GM10266 (cell line): ENCODE data around the gene FAM131C.
"Not testable (repeated sequence)": the region's sequence is repeated elsewhere in the genome, so short reads cannot be mapped to it uniquely, and the experiment has no call there.

Experiments
- DNase-seq: peaks from one replicate; pipeline ENCODE4 v3.0.0; 2012; ENCODE audit errors: extremely low spot score
- TF ChIP-seq, protein P1 (sequence below): IDR thresholded peaks from 2 replicates; pipeline ENCODE4 v1.5.1; 2012; ENCODE audit warnings: mild to moderate bottlenecking, low read depth; ENCODE audit not compliant: control insufficient read depth, insufficient read depth; ENCODE audit errors: missing control alignments

Gene FAM131C

GRCh38 chr1:16038620-16038912 is 34.9 kb downstream of the FAM131C start:
- TF ChIP-seq, protein P1, sequence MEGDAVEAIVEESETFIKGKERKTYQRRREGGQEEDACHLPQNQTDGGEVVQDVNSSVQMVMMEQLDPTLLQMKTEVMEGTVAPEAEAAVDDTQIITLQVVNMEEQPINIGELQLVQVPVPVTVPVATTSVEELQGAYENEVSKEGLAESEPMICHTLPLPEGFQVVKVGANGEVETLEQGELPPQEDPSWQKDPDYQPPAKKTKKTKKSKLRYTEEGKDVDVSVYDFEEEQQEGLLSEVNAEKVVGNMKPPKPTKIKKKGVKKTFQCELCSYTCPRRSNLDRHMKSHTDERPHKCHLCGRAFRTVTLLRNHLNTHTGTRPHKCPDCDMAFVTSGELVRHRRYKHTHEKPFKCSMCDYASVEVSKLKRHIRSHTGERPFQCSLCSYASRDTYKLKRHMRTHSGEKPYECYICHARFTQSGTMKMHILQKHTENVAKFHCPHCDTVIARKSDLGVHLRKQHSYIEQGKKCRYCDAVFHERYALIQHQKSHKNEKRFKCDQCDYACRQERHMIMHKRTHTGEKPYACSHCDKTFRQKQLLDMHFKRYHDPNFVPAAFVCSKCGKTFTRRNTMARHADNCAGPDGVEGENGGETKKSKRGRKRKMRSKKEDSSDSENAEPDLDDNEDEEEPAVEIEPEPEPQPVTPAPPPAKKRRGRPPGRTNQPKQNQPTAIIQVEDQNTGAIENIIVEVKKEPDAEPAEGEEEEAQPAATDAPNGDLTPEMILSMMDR = no peak
- DNase-seq = no peak

- DNase-seq = not testable (repeated sequence)
These were observed 37.0 kb downstream of the FAM131C start for GRCh38 chr1:16036461-16036860.

GRCh38 chr1:16033103-16033632 is 40.3 kb downstream of the FAM131C start:
- DNase-seq = not testable (repeated sequence)

- TF ChIP-seq, protein P1 = peak; percentile 98
- peak; percentile 92 for DNase-seq
These were observed 40.9 kb downstream of the FAM131C start for GRCh38 chr1:16032388-16033102.

GRCh38 chr1:16031551-16031950 is 41.9 kb downstream of the FAM131C start:
- DNase-seq = no peak
- TF ChIP-seq, protein P1 = no peak

DNA sequence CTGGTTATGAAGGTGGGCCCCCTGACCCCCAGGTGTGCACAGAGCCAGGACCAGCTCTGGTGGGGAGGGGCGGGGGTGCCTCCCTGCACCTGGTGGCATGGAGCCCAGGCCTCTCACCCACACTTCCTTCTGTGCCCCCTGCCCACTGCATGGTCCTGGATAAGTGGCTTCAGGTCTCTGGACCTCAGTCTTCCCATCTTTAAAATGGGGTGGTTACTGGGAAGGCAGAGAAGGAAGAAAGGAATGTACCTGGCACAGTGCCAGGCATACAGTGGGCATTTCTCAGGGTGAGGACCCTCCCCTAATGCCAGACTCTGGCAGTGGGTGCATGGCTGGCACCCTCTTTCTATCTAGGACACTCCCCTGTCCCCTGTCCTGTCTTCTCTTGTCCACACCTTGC is 44.2 kb downstream of the FAM131C start:
- no peak for DNase-seq
- TF ChIP-seq, protein P1 = no peak

- DNase-seq = not testable (repeated sequence)
These were observed 44.5 kb downstream of the FAM131C start for GRCh38 chr1:16029003-16029268.

DNA sequence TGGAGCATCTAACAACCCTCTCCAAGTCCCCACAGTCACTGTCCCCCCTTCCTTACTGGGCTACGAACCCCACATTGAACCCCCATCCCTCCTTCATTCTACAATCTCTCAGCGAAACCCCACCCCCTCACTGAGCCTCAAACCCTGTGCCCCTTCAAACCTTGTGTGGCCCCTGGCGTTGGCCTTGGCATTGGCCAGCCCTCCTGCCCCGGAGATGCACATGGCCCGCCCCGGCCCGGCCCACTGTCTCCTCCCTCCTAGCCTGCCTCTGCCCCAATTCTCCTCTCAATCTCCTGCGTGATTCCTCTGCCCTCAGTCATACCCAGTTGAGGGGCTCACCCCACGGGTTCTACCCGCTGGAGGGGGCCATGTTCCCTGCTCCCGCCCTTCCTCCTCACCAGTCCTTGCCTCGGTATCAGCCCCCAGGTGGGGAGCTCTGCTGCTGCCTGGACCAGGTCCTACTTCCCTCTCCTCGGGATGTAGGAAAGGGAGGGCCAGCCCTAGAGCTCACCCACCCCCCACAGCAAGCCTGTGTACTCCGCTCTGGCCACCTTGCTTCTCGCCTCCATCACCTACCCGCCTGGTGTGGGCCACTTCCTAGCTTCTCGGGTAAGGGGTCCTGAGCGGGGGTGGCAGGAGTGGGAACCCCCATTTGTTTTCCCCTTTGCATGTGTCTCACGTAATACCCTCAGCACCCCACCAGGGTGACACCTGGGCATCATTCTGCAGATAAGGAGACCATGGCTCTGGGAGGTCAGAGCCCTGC is 45.0 kb downstream of the FAM131C start:
- TF ChIP-seq, protein P1 = no peak
- DNase-seq = no peak
